ENCODE measurements around the gene RAPGEF2. TPM values are rescaled to one million over a fixed set of nuclear protein-coding genes. Genes with fewer than 3 reads are reported as not detected.

The RAPGEF2 gene
- total RNA-seq, 1 experiment from 2014 or later, result 17.6 TPM

DNA sequence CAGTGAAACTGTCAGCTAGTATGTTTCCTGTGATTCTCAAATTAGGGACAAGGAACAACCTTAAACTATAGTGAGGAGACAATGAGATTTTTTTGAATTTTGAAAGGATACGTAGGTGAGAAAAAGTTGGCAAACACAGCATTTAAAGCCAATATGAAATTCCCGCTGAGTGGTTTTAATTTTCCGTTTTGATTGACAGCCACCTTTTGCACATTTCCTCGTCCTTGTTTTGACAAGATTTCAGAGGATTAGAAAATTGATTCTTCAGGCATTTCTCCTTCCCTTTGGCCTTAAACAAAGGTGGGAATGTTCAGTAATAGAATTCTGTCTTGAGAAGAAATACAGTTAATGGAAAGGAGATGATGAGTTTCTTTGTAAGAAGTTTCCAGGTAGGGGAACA is 52.2 kb downstream of the RAPGEF2 start:
- ATAC-seq, result no peak
- in situ Hi-C loops (cut with HindIII; ENCODE audit: low pct_unique_long_range_greater_than_20kb, low sequenced_read_pairs), result no loop called here
- H3K4me3 ChIP-seq (ENCODE audit: low read depth in 2 of 2, low read length in 2 of 2), result no peak overlapping the region
- H3K9me3 ChIP-seq (ENCODE audit: control insufficient read depth, insufficient read depth, low read depth, low read length), result no peaks in the 10 kb centered on the region
- no peak overlapping the region for H3K27ac ChIP-seq (ENCODE audit: low read length)
- CTCF ChIA-PET, result no interaction called here
- no peak for DNase-seq (ENCODE audit: low read depth, low spot score)
- H3K4me1 ChIP-seq (ENCODE audit: control insufficient read depth, insufficient read depth, low read length), result no peaks in the 10 kb centered on the region
- no peaks in the 10 kb centered on the region for H3K36me3 ChIP-seq (ENCODE audit: control insufficient read depth, insufficient read depth, low read length)
- TF ChIP-seq TCF7L2 (IDR thresholded peaks at IDR 0.05; ENCODE audit: low read depth, low read length) (no peak), CTCF (IDR thresholded peaks at IDR 0.05) (no peak), REST (IDR thresholded peaks at IDR 0.05; ENCODE audit: insufficient read depth in 1 of 2, low read depth in 2 of 2, low read length in 1 of 2) (no peak)
- H3K27me3 ChIP-seq (ENCODE audit: control insufficient read depth, insufficient read depth, low read length), result no peaks in the 10 kb centered on the region
- no TSS peak for BruUV-seq (replicated peaks)
- intact Hi-C loops (cut with micrococcal nuclease; ENCODE audit: unreplicated experiment), result no loop called here
- POLR2A ChIA-PET, result no interaction called here

- CTCF ChIA-PET, result no interaction called here
- Histone ChIP-seq H3K9me3 (ENCODE audit: control insufficient read depth, insufficient read depth, low read depth, low read length) (no peaks in the 10 kb centered on the region), H3K27ac (ENCODE audit: low read length) (no peak overlapping the region), H3K4me1 (ENCODE audit: control insufficient read depth, insufficient read depth, low read length) (no peaks in the 10 kb centered on the region), H3K27me3 (ENCODE audit: control insufficient read depth, insufficient read depth, low read length) (no peaks in the 10 kb centered on the region), H3K4me3 (ENCODE audit: low read depth in 2 of 2, low read length in 2 of 2) (no peak overlapping the region), H3K36me3 (ENCODE audit: control insufficient read depth, insufficient read depth, low read length) (no peaks in the 10 kb centered on the region)
- no peak for TF ChIP-seq REST (IDR thresholded peaks at IDR 0.05; ENCODE audit: insufficient read depth in 1 of 2, low read depth in 2 of 2, low read length in 1 of 2)
- TF ChIP-seq SIN3A (IDR thresholded peaks at IDR 0.05; ENCODE audit: borderline replicate concordance, insufficient read depth, low read depth, low read length), result no peak
- TF ChIP-seq TCF7L2 (IDR thresholded peaks at IDR 0.05; ENCODE audit: low read depth, low read length), result no peak
- POLR2A ChIA-PET, result no interaction called here
- intact Hi-C loops (cut with micrococcal nuclease; ENCODE audit: unreplicated experiment) (no loop called here), in situ Hi-C loops (cut with HindIII; ENCODE audit: low pct_unique_long_range_greater_than_20kb, low sequenced_read_pairs) (no loop called here)
- no TSS peak for BruUV-seq (replicated peaks)
- no peak for ATAC-seq
- no peak for DNase-seq (ENCODE audit: low read depth, low spot score)
These were observed 55.3 kb downstream of the RAPGEF2 start for GRCh38 chr4:159158083-159158617.

Measured in Panc1 (cell line).